Measurements from ENCODE around the gene ST7.

Gene ST7

DNA sequence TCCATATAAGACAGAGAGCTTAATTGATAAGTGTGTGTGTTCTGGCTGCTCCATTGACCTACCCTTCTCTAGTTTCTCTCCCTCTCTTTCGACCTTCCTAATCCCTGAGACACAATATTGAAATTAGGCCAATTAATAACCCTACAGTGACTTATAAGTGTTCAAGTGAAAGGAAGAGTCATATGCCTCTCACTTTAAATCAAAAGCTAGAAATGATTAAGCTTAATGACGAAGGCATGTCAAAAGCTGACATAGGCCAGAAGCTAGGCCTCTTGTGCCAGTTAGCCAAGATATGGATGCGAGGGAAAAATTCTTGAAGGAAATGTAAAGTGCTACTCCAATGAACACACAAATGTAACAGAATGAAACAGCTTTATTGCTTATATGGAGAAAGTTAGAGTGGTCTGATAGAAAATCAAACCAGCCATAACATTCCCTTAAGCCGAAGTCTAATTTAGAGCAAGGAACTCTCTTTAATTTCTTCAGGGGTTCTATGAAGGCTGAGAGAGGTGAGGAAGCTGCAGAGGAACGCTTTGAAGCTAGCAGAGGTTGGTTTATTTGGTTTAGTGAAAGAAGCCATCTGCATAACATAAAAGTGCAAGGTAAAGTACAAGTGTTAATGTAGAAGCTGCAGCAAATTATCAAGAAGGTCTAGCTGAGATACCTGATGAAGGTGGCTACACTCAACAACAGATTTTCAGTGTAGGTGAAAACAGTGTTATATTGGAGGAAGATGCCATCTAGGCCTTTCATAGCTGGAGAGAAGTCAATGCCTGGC lies 53.8 kb downstream of the ST7 start:
- in situ Hi-C loops (cut with MboI; ENCODE audit: low sequenced_read_pairs): no loop called here

DNA sequence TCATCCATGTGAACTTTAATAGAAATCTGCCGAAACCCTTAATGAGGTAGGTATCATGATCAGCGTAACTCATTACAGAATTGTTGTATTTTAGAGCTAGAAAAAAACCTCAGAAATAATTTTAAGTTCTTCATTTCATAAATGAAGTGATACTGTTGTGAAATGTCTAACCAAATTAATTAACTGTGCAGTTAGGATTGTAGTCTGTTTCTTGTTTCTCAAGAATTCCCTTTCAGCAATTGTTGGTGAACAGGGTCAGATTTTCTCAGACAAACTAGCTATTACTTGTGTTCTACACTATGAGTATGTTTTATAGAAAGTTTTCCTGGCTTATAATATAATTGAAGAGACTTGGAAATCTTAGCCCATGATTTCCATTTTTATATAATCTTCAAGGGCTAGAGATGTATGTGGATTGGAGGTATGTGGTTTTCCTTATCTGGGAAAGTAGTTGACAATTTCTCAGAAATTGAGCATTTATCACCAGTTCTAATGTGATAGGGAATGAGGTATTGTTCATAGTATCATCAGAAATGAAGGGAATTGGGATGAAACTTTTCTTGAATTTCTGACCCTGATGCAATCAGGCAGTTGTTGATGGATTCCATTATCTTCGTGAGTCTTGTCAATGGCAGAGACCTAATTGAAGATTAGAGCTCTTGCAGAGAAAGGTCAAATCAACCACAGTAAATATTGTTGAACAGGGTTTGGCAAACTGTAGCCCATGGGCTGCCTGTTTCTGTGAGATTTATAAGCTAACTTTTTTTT lies 55.0 kb downstream of the ST7 start:
- in situ Hi-C loops (cut with MboI; ENCODE audit: low sequenced_read_pairs): no loop called here

DNA sequence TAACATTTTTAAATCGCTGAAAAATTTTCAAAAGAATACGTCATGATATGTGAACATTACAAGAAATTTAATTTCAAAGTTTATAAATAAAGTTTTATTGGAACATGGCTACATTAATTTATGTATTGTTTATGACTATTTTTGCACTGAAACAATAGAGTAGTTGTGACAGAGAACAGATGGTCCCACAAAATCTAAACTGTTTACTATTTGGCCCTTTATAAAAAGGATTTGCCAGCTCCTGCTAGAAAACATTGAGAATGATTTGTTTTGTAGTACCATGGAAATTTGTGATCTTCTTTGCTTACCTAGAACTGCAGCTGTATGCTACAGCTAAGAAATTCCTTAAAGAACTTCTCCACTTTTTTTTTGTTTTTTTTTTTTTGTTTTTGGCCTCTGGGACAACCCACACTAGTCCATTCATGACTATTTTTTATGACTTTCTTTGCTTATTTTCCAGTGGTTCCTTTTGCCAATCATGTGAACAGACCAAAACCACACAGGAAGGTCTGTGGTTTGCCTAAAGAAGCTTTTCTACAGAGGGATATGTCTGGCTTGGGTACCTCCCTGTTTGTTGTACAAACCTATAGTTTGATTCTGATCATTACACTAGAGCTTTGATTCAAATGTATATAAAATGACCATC lies 55.7 kb downstream of the ST7 start:
- in situ Hi-C loops (cut with MboI; ENCODE audit: low sequenced_read_pairs): no loop called here

DNA sequence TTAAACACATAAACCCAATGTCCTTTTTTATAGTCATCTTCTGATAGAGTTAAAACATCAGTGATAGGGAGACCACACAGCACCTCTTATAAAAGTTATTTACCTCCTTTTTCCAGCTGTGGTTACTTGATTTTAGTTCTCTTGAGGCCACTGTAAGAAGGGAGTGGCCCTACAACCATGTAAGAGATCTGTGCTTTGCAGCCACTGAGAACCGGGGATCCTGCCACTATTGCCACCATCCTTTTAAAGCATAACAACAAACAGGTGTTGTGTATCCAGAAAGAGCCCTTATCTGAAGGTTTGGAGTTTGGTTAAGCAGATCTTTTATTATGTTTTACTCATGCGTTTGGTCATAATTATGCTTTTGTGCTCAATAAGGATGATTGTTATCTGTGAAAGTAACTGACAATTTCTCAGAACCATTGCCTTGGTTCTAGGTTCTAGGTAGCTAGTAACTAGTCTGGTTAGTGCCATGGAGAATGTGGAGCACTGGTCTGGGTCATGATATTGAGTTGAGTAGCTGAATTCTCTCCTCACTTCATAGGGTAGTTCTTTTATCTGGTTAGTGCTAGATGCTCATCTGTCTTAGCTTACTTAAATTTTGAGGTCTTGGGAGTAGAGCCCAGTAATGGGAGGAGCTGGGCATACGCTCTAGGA lies 56.5 kb downstream of the ST7 start:
- in situ Hi-C loops (cut with MboI; ENCODE audit: low sequenced_read_pairs): no loop called here

DNA sequence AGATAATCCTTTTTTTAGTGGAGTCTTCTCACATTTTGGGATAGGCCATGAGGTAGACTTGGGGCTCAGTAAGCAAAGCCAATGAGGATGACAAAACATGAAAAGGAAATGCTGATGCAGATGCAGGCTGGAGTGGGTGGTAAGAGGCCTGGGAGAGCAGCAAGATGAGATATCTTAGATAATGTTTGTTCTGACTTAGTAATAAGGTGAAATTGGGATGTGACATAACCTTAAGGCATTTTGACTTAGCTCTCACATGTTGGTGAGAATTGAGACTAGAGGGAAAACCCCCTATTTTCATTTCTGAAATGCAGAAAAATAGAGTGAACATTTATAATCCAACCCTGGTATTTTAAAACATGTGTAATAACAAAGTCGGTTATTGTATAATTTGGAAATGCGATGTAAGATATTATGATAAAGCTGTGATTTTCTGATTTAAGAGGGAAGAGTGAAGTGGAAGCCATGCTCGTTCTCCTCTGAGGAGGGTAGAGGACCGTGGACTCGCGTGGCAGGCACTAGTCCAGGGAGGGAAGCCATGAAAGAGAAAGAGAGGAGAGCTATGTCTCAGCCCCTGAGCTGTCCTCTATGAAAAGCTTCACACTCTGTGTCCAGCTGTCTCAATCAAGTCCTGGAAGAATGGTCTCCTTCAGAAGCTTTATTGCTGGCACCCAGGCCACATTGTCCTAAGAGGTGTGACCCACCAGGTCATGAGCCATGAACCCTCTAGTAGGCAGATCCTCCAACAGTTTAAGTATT lies 57.3 kb downstream of the ST7 start:
- in situ Hi-C loops (cut with MboI; ENCODE audit: low sequenced_read_pairs): no loop called here

DNA sequence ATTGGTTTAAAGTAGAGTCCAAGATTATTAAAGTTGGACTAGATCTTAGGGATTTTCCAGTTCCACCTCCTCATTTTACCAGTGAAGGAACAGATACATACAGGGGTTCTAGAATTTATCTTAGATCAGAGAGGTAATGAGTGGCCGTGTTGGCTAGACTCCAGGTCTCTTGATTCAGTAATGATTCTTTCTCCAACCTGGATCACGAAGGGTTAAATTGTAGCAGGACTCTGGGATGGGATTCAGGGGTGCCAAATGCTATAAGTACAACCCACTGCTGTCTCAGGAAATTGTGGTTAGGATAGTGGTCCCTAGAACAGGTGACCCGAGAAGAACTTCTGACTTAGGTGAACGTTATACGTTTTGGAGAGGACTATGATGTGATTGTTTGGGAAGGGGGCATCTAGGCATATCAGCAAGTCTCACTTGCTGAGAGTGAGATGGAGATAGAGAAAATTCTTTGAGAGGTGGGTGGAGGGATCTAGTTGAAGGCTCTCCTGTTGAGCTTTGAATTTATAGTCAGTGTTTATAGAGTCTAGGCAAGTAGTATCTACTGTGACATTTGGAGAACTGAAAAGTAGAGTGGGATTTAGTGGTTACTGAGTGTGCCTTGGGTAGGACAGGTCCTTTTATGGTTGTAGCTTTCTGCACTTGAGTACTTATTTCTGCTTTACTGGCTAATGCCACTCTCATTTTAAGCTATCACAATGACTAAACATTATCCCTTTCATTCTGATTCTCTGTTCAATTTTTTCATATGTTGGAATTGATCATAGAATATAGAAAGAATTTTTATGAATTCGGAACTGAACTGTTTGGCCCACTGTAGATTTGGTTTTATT lies 58.3 kb downstream of the ST7 start:
- in situ Hi-C loops (cut with MboI; ENCODE audit: low sequenced_read_pairs): no loop called here

DNA sequence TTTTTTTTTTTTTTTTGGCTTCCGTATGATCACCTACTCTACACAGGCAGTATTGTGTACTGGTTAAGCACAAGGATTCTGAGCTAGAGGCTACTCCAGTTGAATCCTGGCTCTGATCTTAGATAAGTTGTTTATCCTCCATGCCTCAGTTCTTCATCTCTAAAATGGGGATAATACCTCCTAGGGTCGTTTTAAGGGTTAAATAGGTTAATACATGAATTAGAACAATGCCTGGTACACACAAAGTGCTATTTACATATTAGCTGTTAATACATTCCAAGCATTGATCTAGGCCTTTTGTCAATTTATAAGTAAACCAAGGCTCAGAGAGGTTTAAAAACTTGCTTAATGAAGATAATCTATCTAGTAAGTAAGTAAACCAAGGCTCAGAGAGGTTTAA lies 59.0 kb downstream of the ST7 start:
- in situ Hi-C loops (cut with MboI; ENCODE audit: low sequenced_read_pairs): no loop called here

DNA sequence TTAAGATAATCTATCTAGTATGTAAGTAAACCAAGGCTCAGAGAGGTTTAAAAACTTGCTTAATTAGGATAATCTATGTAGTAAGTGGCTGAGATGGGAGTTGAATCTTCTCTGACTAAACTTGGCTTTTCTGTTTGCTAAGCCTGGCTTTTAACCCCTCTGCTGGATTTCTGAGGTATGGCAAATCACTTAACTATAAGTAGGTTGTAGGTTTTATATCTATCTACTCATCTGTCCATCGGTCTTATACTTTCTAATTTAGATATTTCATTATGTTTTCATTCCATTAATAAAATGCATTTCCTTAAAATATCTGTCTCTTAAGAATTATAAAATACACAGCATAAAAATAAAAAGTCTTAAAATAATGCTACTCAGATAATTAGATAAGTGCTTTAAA lies 59.4 kb downstream of the ST7 start:
- in situ Hi-C loops (cut with MboI; ENCODE audit: low sequenced_read_pairs): no loop called here

DNA sequence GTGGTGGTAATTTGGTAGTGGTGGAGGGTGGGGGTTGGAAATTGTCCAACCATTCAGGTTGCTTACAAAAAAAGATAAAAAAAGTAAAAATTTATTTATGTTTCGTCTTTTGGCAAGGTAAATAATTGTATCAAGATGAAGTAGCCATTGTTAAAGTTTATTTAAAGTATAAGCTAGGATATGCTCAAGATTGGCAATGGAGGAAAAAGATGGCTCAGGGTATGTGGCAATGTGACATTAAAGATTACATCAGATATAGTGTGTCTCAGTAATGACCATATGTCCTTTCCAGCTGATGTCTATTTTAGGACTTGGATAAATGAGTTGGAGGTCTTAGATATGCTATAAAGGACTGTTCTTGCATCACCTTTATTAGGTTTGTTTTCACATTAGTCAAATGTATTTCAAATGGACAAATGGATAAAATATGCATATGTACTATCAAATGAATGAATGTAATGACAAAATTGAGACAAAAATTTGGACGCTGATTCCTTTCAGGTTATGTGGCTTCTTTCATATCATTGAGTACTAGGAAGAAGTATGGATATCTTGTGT lies 60.9 kb downstream of the ST7 start:
- in situ Hi-C loops (cut with MboI; ENCODE audit: low sequenced_read_pairs): no loop called here

DNA sequence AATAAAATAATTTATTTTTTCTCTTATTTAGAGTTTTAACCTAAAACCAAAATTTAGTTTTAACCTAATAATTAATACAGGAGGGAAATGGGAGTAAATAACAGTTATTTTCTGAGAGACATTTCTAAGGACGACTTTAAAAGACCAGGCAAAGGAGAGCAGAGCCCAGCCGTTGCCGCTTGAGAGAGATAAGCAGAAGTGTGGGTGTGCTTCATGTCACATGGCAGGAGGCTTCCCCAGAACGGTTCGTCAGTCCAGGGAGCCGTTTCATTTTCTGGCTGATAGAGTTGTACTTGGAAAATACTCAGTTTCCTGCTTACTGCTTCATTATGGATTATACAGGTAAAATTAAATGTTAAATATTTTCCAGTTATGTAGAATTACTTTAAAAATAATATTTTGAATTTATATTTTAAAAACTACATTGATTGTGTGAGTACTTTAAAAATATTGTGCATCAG lies 61.4 kb downstream of the ST7 start:
- in situ Hi-C loops (cut with MboI; ENCODE audit: low sequenced_read_pairs): no loop called here

DNA sequence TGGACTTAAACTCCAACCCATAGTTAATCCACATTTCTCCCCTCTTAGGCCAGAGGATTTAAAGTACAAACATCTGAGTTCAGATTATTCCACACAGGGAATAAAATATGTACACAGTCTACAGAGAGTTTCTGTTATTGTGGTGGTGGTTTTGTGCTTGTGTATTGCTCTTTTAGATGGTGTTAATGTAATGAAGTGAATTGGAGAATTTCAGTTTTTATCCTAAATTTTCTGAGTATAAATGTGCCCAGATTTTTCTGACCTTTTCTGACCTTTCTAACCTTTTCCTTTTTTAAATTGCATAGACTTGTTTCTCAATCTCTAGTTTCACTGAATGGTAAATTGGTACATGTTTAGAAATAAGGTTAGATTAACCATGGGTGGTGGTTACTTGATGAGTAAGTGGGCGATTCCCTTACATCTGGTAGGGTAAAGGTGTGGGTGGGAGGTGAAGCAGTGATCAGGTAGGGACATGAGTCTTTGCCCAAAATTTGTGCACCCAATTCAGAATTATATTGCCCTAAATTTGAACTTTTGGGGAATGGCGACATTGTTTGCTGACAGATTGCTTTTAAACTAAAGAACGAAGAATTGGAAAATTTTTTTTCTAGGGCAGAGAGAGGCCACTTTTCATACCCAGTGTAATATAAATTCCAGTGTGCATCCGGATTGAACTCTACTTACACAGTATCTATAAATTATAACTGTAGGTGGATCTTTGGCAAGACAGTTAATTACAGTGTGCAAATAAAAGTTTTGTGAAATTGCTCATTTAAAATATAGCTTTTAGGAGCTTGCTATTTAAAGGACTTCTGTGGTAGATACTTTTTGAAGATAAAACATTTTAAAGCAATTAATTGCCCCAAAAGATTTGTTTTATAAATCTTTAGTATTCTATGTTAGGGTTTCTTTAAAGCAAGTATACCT lies 62.2 kb downstream of the ST7 start:
- in situ Hi-C loops (cut with MboI; ENCODE audit: low sequenced_read_pairs): no loop called here

DNA sequence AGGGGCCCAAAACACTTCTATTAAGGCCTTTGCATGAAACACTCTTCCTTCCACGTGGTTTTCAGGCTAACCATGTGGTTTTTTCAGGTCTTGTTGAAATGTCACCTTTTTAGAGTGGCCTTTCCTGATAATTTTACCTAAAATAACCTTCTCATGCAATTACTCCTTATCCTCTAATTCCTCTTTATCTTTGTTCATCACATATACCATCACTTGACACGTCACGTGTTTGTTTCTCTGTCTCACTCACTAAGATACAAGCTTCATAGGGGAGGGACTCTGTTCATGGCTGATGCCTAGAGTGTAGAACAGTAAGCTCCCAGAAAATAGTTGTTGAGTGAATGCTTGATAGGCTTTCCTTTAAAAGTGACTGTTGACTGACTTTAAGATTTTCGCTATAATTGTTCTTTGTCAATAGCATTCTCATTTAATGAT lies 63.7 kb downstream of the ST7 start:
- in situ Hi-C loops (cut with MboI; ENCODE audit: low sequenced_read_pairs): no loop called here

DNA sequence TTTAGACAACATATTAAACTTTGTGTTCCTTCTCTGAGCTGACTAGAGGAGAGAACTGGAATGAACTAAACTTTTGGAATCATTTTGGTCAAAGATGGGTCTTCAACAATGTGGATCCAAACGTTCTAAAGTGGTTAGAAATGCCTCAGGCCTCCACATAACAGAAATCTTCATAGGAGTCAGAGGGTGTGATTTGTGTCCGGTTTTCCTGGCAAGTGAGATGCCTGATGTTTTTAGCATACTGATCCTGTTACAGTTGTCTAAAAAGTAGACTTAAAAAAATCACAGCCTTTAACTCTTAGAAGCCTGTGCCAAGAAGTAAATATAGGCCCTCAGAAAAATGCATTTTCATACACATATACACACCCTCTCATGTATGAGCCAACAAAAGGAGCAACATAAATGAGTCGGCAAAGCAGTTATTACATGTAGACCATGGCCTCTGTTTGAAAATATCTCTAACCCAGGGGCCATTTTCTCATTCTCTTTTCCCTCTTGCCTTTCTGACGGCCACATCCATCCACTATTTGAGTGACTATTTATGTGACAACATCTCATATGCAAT lies 64.5 kb downstream of the ST7 start:
- in situ Hi-C loops (cut with MboI; ENCODE audit: low sequenced_read_pairs): no loop called here

DNA sequence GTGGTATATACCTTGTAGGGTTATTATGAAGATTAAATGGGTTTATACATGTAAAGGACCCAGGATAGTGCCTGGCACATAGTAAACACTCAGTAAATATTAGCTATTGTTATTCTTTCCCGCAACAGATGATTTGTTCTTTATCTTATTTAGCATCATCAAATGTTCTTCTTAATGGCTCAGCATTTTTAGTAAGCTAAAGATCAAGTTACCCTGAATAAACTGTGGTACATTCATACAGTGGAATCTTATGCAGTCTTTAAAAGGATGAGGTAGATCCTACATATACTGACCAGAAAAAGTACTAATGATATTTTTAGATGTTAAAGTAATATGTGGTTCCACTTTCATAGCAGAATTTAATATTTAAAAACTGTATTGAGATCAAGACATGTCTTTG lies 65.4 kb downstream of the ST7 start:
- in situ Hi-C loops (cut with MboI; ENCODE audit: low sequenced_read_pairs): no loop called here

DNA sequence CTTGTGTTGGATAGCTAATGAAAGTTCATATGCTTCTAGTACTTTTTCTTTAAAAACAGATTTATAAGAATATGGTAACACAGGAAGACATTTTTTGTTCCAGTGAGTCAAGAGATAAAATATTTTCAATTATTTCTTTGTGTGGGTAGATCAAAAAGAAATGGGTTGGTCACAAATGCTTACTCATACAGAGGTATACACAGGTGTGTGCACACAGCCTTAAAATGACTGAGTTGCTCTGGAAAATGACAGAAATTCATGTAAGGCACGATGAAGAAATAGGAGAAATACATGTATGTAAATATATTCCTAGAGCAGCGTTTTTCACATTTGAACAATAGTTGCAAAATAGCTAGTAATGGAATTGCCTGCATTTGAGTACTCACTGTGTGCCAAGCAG lies 66.0 kb downstream of the ST7 start:
- in situ Hi-C loops (cut with MboI; ENCODE audit: low sequenced_read_pairs): no loop called here

DNA sequence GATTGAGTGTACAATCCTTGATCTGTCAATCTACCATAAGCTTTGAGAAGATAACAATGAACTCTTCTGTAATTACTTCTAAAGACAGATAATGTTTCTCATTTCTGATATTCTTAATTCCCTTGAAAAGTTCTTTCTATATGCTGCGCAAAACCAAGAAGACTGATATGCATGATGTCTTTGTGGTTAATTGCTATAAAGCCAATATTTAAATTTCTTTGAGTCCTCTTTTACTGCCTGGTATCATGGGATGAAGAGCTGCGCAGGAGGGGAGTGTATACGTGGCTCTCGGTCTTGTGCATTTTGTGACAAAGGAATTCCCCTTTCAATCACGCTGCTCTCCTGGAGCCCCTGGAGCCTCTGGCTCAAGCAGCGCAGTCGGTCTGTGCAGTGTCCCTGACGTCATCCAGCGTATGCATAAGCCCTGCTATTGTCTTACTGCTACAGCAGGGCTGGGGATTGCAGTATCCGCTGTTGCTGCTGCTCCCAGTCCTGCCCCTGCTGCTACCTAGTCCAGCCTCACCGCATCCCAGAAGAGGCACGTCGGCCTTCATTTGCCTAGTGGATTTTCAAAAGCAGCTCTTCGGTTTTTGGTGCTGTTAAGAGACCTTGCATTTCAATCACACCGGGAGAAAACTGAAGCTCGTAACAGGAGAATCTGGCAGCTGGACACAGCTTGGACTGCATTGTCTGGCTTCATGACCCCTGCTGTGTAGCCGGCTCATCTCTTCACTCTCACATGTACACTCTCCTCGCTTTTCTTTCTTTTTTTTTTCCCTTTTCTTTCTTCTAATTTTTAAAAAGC lies 66.7 kb downstream of the ST7 start:
- in situ Hi-C loops (cut with MboI; ENCODE audit: low sequenced_read_pairs): no loop called here

DNA sequence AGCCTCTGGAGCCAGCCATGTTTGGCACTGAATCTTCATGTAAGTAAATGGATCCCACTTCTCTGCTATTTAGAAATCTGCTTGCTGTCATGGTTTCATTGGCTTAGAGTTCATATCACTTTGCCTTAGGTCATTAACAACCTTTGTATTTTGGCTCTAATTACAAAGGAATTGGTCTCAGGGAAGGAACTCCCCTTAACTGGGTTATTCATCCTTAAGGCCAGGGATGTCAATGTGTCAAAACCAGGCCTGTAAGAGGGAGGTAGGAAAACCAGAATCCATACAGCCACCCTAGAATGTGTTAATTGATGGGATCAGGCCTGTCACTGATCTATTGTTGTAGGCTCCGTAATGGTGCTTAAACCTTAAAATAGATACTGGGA lies 67.3 kb downstream of the ST7 start:
- in situ Hi-C loops (cut with MboI; ENCODE audit: low sequenced_read_pairs): no loop called here
